ENCODE measurements around the gene FAM107B. TPM values are rescaled to one million over a fixed set of nuclear protein-coding genes. Genes with fewer than 3 reads are reported as not detected.

Gene FAM107B
- total and polyA plus RNA-seq, 10 of the 15 experiments (the other 5 are each of a cell fraction or from before 2014, with no cell fraction given) = 22.9 to 162 (median 86.6) TPM

DNA sequence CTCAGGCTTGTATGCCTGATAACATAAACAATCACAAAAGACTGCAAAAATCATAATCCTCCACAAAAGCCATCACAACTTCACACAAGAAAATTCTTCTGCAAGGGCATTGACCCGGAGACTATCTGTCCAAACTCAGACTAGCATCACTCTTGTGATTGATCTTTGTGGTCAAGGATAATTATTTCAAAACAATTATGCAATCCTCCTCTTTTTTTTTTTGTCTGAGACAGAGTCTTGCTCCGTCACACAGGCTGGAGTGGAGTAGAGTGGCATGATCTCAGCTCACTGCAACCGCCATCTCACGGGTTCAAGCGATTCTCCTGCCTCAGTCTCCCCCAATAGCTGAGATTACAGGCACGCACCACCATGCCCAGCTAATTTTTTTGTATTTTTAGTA is 41.0 kb upstream of the FAM107B start:
- FAIRE-seq (no peak), ATAC-seq (no peak), DNase-seq (ENCODE audit: low read depth, low spot score) (no peak)
- intact Hi-C loops (cut with micrococcal nuclease; ENCODE audit: unreplicated experiment) (no loop called here), in situ Hi-C loops (cut with MboI) (no loop called here)
- SMC1A ChIA-PET (ENCODE audit: uncharacterized antibody, unreplicated experiment) = no interaction called here
- Histone ChIP-seq H3K79me2 (ENCODE audit: control insufficient read depth, insufficient read depth, low read length) (no peaks in the 10 kb centered on the region), H3K4me2 (ENCODE audit: control insufficient read depth, insufficient read depth) (no peak overlapping the region), H3K27ac (ENCODE audit: control insufficient read depth, insufficient read depth) (no peak overlapping the region), H3K9me3 (replicated peaks; ENCODE audit: control insufficient read depth, insufficient read depth, low read length) (no peaks in the 10 kb centered on the region), H4K20me1 (ENCODE audit: control insufficient read depth, insufficient read depth) (no peaks in the 10 kb centered on the region), H3K4me1 (ENCODE audit: control insufficient read depth, insufficient read depth, low read length) (no peaks in the 10 kb centered on the region), H2AFZ (ENCODE audit: control insufficient read depth, low read depth, low read length) (no peak overlapping the region), H3K36me3 (ENCODE audit: control insufficient read depth in 2 of 2, insufficient read depth in 2 of 2, low read length in 1 of 2) (no peaks in the 10 kb centered on the region), H3K4me3 (no peak overlapping the region), H3K27me3 (replicated peaks in 1 of 2; ENCODE audit: control insufficient read depth in 2 of 2, insufficient read depth in 2 of 2, low read length in 1 of 2) (no peaks in the 10 kb centered on the region), H3K9ac (ENCODE audit: control insufficient read depth, insufficient read depth, low read length) (no peak overlapping the region)
- WGBS (ENCODE audit: insufficient coverage, insufficient replicate concordance, low lambda C conversion rate, missing lambda C conversion rate) = 75% methylated on average over 6 of the region's 6 CpGs
- CTCF ChIA-PET = interaction anchor here (0.8 to 1.7 kb wide), 4 partner anchors 208 to 317 kb away, joined by 3 to 4 read pairs (median 3); no protein-coding TSS in a partner anchor
- RAD21 ChIA-PET (ENCODE audit: unreplicated experiment) = interaction anchor here (0.7 kb wide), 1 partner anchor 151 kb away, joined by 3 read pairs; no protein-coding TSS in a partner anchor
- POLR2A ChIA-PET = no interaction called here
- TF ChIP-seq CBX5 (IDR thresholded peaks at IDR 0.05; ENCODE audit: low read depth) (no peak), CHD4 (IDR thresholded peaks at IDR 0.05) (no peak), ZNF274 (IDR thresholded peaks at IDR 0.05; ENCODE audit: insufficient read depth, insufficient read length) (no peak), EED (IDR thresholded peaks at IDR 0.05; ENCODE audit: low read depth) (no peak), PRDM15 (CRISPR knock-in tag; IDR thresholded peaks at IDR 0.05) (no peak), MTA2 (IDR thresholded peaks at IDR 0.05; ENCODE audit: low read depth) (no peak), KDM1A (IDR thresholded peaks at IDR 0.05; ENCODE audit: borderline replicate concordance) (no peak), NFYA (IDR thresholded peaks at IDR 0.05; ENCODE audit: borderline replicate concordance, low read depth, low read length) (no peak), ZNF207 (IDR thresholded peaks at IDR 0.05; ENCODE audit: borderline replicate concordance) (no peak), HDAC6 (IDR thresholded peaks at IDR 0.05; ENCODE audit: unreplicated experiment) (no peak), LARP7 (IDR thresholded peaks at IDR 0.05) (no peak), IKZF1 (conservative IDR thresholded peaks at IDR 0.05) (no peak), RB1 (IDR thresholded peaks at IDR 0.05; ENCODE audit: borderline replicate concordance) (no peak), NFYB (IDR thresholded peaks at IDR 0.05; ENCODE audit: insufficient read depth, low read depth, low read length) (no peak), YY1 (IDR thresholded peaks at IDR 0.05; ENCODE audit: low read depth, low read length) (no peak), SIX5 (IDR thresholded peaks at IDR 0.05; ENCODE audit: low read depth, low read length, severe bottlenecking) (no peak), KLF5 (IDR thresholded peaks at IDR 0.05; ENCODE audit: partially characterized antibody) (no peak)
- TF ChIP-seq, protein P1, sequence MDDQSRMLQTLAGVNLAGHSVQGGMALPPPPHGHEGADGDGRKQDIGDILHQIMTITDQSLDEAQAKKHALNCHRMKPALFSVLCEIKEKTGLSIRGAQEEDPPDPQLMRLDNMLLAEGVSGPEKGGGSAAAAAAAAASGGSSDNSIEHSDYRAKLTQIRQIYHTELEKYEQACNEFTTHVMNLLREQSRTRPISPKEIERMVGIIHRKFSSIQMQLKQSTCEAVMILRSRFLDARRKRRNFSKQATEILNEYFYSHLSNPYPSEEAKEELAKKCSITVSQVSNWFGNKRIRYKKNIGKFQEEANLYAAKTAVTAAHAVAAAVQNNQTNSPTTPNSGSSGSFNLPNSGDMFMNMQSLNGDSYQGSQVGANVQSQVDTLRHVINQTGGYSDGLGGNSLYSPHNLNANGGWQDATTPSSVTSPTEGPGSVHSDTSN (IDR thresholded peaks at IDR 0.05; ENCODE audit: insufficient replicate concordance, low read depth, low read length) = no peak
- BruUV-seq (replicated peaks) = no TSS peak

All from GM12878 (cell line).